Measurements from ENCODE around the gene PCNX4.

- no peak for TF ChIP-seq ELF4 (IDR thresholded peaks at IDR 0.05)
- TF ChIP-seq SP1 (IDR thresholded peaks at IDR 0.05) = no peak
- no peak for TF ChIP-seq LEF1 (IDR thresholded peaks at IDR 0.05; ENCODE audit: borderline replicate concordance)
- no peak for TF ChIP-seq FOXK2 (IDR thresholded peaks at IDR 0.05)
- no peak for TF ChIP-seq FOXM1 (IDR thresholded peaks at IDR 0.05; ENCODE audit: borderline replicate concordance)
- no peak for TF ChIP-seq SUZ12 (IDR thresholded peaks at IDR 0.05)
- no peak for TF ChIP-seq CTBP1 (IDR thresholded peaks at IDR 0.05; ENCODE audit: borderline replicate concordance)
Observed at GRCh38 chr14:60101786-60102185, 10.1 kb downstream of the PCNX4 start.

Data from HEK293T (cell line).